GM19238 (cell line): ENCODE results near the gene ZNF888.
A peak's percentile ranks its signal among the peaks of the same experiment; 100 is the strongest.
"Not testable (repeated sequence)": the region's sequence is repeated elsewhere in the genome, so short reads cannot be mapped to it uniquely, and the experiment has no call there.

ENCODE experiments used
- DNase-seq: peaks from one replicate; pipeline ENCODE4 v3.0.0; 2011; ENCODE audit warnings: low spot score; ENCODE audit not compliant: insufficient read length

Gene ZNF888

DNA sequence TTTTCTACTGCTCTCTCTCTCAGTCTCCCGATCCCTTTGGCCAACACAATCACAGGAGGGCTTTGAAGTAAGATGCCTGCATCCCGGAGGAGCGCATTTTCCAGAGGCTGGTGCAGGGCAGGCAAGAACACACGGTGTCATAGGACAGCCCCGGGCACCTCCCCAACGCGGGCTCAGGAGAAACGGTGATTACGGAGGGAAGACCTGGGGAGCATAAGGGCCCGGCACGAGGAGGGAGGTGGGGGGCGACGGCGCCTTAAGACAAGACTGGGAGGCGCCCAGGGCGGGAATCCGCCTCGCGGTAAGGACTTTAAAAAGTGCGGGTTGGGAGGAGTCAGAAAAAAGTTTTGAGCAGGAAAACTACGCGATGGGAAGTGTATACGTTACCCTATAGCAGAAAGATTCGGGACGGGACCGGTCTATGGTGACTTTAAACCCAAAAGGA, 18.7 kb upstream of the ZNF888 start:
- DNase-seq: no peak

DNA sequence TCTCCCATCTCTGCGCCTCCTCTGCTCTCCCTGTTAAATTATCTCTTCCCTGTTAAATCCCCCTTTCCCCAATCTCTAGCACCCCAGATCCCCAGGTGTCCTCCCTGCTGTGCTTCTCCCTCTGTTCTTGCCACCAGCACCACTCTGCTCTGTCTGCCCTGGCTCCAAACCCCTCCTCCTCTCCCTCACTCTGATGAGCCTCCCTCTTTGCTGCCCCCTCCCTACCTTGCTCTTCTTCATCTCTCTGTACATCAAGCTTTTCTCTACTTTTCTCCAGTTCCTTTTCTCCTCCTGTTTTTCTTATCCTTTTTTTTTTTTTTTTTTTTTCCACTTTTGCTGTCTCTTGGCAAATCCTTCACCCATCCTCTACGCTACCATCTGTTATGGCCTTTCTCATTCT, 18.3 kb upstream of the ZNF888 start:
- DNase-seq: not testable (repeated sequence)

DNA sequence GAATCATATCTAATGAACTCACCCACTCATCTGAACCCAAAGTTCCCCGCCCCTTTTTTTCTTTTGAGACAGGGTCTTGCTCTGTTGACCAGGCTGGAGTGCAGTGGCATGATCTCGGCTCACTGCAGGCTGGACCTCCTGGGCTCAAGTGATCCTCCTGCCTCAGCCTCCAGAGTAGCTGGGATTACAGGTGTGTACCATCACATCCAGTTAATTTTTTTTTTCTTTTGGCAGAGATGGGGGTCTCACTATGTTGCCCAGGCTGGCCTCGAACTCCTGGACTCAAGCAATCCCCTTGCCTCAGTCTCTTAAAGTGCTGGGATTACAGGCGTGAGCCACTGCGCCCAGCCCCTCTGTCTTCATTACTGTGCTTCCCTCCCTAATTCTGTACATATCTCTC, 17.7 kb upstream of the ZNF888 start:
- DNase-seq: not testable (repeated sequence)

- no peak for DNase-seq
Observed at GRCh38 chr19:52938761-52939160, 15.5 kb upstream of the ZNF888 start.

GRCh38 chr19:52936954-52937325, 13.7 kb upstream of the ZNF888 start:
- no peak for DNase-seq

DNA sequence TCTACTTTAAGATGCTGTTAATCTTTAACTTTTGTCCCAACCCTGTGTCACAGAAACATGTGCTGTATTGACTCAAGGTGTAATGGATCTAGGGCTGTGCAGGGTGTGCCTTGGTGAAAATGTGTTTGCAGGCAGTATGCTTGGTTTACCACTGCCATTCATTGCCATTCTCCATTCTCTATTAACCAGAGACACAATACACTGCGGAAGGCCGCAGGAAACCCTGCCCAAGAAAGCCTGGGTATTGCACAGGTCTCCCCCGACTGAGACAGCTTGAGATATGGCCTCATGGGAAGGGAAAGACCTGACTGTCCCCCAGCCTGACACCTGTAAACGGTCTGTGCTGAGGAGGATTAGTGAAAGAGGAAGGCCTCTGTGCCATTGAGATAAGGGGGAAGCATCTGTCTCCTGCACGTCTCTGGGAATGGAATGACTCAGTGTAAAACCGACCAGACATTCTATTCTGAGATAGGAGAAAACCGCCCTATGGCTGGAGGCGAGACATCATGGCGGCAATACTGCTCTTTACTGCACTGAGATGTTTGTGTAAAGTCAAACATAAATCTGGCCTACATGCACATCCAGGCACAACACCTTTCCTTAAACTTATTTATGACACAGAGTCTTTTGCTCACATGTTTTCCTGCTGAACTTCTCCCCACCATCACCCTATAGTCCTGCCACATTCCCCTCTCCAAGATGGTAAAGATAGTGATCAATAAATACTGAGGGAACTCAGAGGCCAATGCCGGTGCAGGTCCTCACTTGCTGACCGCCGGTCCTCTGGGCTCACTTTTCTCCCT, 13.1 kb upstream of the ZNF888 start:
- no peak for DNase-seq

- DNase-seq: no peak
Observed at GRCh38 chr19:52935434-52935833, 12.2 kb upstream of the ZNF888 start.

DNA sequence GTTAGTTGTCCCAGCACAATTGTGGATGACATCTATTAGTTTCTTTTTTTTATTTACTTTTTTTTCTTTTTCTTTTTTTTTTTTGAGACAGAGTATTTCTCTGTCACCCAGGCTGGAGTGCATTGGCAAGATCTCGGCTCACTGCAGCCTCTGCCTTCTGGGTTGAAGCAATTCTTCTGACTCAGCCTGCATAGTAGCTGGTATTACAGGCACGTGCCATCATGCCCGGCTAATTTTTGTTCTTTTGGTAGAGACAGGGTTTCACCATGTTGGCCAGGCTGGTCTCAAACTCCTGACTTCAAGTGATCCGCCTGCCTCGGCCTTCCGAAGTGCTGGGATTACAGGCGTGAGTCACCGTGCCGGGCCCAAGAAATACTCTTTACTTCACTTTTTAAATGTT, 1.4 kb upstream of the ZNF888 start:
- DNase-seq: not testable (repeated sequence)

GRCh38 chr19:52923778-52924593, 758 bp upstream of the ZNF888 start:
- DNase-seq: no peak

DNA sequence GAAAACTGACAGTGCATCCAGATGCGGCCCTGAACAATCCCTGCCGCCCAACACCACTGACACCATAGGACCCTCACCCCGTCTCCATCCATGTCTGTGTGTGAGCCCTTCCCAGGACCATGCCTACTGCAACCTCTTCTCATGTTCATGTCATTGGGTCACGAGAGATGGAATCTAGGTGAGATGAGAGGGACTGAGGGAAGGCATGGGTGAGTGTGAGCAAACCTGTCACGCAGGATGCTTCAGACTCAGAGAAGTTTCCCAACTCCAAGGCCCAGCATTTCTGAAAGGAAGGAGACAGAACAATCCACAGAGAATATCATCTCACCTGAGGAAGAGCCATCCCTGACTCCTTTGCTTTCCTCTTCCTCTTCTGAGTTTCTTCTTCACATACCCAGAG, 5.7 kb downstream of the ZNF888 start:
- no peak for DNase-seq

DNA sequence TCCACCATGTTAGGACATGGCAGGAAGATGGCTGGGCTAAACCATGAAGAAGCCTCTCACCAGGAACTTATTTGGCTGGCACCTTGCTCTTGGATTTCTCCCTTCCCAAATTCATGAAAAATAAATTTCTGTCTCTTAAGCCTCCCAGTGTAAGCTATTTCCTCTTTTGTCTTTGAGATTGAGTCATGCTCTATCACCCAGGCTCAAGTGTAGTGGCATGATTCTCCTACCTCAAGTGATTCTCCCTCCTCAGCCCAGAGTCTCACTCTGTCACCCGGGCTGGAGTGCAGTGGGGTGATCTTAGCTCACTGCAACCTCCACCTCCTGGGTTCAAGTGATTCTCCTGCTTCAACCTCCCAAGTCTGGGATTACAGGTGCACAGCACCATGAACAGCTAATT, 12.6 kb downstream of the ZNF888 start:
- no peak for DNase-seq

DNA sequence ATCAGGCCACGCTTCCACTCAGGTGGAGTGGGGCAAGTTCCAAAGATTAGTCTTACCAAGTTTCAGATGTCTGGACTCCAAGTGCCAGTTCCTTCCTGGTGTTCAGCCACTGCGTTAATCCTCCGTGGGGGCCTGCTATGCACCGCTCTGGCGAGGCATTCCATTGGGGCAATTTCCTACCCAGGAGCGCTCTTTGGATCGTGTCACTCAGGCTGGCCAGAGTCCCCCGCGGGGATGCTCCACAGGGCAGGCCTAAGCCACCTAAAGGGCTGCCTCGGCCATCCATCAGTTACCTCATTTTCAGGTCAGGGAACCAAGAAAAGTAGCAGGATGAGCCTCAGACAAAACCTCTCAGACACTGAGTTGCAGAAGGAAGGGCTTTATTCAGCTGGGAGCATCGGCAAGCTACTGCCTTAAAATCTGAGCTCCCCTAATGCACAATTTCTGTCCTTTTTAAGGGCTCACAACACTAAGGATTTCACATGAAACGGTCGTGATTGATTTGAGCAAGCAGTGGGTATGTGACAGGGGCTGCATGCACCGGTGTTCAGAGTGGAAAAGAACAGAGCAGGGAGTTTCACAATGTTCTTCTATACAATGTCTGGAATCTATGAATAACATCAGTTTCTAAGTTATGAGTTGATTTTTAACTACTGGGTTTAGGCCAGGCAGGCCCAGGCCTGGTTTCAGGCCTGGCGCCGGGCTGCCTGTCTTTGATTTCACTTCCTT, 19.0 kb downstream of the ZNF888 start:
- not testable (repeated sequence) for DNase-seq

DNA sequence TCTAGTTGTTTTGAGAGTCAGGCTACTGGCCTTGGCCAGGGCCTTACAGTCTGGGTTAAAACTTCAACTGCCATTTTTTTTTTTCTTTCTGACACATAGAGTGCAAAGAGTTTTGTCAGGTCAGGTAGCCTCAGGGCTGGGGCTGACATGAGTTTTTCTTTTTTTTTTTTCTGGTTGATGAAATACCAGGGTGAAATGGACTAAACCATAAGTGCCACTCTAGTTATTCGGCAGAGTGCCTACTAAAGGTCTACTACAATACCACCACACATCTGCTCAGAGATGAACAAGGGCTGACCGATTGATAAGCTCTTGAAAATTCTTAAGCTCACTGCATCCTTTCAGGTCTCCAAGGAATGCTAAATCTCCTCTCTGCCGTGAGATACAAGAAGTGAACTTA, 21.4 kb downstream of the ZNF888 start:
- DNase-seq: no peak

DNA sequence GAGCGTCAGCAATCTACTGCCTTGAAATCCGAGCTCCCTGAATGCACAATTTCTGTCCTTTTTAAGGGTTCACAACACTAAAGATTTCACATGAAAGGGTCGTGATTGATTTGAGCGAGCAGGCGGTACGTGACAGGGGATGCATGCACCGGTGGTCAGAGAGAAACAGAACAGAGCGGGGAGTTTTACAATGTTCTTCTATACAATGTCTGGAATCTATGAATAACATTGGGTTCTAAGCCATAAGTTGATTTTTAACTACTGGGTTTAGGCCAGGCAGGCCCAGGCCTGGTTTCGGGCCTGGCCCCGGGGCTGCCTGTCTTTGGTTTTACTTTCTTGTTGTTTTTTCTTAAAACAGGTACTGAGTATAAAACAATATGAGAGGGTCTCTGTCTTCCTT, 24.6 kb downstream of the ZNF888 start:
- DNase-seq: not testable (repeated sequence)

DNA sequence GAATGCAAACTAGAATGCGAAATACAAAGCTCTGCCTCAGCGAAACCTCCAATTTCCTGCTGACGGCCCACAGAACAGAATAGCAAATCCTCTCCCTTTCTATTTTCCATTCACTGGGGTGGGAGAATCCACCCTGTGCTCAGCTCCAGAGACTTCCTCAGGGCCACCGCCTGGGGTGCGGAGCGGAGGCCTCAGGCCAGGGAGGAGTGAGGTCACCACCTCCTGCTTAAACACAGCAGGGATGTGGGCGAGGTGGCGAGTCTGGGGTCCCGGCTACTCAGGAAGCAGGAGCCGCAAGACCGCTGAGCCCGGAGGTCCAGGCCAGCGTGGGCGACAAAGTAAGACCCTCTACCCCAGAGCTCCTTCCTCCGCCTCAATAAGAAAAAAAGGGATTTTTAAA, 25.1 kb downstream of the ZNF888 start:
- DNase-seq: no peak

DNA sequence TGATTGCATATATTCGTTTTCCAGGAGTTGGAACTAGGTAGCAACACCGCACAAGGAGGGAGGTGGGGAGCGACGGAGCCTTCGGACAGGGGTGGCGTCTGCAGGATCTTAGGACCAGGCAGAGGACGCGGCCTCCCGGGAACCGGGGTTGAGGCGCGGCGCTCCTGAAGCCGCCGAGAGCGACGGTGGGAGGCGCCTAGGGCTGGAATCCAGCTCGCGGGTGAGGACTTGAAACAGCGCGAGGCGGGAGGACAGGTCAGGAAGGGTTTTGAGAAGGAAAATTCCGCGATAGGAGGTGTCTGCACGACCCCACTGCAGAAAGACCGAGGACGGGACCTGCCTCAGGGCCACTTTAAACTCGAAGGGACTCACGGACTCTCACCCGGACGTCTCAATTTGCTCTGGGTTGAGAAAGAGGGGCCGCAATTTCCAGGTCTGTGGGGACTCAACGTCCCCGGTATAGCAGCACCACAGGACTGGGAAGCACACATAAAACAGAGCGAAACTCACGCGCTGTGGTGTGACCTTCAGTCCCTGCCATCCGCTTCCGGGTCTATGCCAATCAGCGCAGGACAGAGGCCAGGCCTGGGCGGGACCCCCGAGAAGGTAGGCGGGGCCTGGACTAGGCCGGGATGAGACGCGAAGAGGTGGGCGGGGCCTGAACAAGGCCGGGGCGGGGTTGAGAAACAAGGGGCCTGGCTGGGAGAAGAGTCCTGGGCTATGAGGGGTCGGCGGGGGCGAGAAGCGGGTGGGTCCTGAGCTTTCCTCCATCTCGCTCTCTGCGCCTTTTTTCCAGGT, 25.9 kb downstream of the ZNF888 start, which contains the start of gene ZNF320:
TSS of gene ZNF320 (minus strand) at position 498 of the 798 bp plus-strand sequence. CDS start 7,380 bp downstream, outside the sequence.
- peak; percentile 87 for DNase-seq

- DNase-seq: peak; percentile 8
Observed at GRCh38 chr19:52896431-52897137, 26.6 kb downstream of the ZNF888 start.

GRCh38 chr19:52891336-52891735, 31.9 kb downstream of the ZNF888 start:
- DNase-seq: no peak

DNA sequence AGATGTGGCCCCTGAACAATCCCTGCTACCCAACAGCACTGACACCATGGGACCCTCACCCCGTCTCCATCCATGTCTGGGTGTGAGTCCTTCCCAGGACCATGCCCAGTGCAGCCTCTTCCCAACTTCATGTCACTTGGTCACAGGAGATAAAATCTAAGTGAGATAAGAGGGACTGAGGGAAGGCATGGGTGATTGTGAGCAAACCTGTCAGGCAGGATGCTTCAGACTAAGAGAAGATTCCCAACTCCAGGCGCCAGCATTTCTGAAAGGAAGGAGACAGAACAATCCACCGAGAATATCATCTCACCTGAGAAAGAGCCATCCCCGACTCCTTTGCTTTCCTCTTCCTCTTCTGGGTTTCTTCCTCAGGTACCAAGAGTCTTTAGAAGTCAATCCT, 33.3 kb downstream of the ZNF888 start:
- DNase-seq: no peak

GRCh38 chr19:52889076-52889475, 34.2 kb downstream of the ZNF888 start:
- no peak for DNase-seq
